Gastrocnemius medialis (tissue), 4 donors: ENCODE data around the gene MGAT5.

ENCODE experiments used
- POLR2A ChIP-seq, 2 donors: fragments of 450-650 bp; IDR thresholded peaks; one replicate each; pipeline ENCODE4 v1.6.1; 2017; ENCODE audit warnings: antibody characterized with exemption in 2 of 2, mild to moderate bottlenecking in 2 of 2, moderate library complexity in 2 of 2
- TF ChIP-seq, protein P1 (sequence below), 5 experiments: fragments of 450-650 bp in 3 of 5; fragments of 200-600 bp in 2 of 5; sonication (generic) in 2 of 5; IDR thresholded peaks in 4 of 5; conservative IDR thresholded peaks in 1 of 5; 1 replicate in 4 of 5; 2 replicates in 1 of 5; pipeline ENCODE4 v1.5.1; 2016 to 2019; ENCODE audit warnings: antibody characterized with exemption in 5 of 5, mild to moderate bottlenecking in 3 of 5, moderate library complexity in 3 of 5

- TF ChIP-seq POLR2A (IDR thresholded peaks at IDR 0.05): no peak
- TF ChIP-seq, protein P1, sequence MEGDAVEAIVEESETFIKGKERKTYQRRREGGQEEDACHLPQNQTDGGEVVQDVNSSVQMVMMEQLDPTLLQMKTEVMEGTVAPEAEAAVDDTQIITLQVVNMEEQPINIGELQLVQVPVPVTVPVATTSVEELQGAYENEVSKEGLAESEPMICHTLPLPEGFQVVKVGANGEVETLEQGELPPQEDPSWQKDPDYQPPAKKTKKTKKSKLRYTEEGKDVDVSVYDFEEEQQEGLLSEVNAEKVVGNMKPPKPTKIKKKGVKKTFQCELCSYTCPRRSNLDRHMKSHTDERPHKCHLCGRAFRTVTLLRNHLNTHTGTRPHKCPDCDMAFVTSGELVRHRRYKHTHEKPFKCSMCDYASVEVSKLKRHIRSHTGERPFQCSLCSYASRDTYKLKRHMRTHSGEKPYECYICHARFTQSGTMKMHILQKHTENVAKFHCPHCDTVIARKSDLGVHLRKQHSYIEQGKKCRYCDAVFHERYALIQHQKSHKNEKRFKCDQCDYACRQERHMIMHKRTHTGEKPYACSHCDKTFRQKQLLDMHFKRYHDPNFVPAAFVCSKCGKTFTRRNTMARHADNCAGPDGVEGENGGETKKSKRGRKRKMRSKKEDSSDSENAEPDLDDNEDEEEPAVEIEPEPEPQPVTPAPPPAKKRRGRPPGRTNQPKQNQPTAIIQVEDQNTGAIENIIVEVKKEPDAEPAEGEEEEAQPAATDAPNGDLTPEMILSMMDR (IDR thresholded peaks at IDR 0.05 in 4 of 5, conservative IDR thresholded peaks at IDR 0.05 in 1 of 5): no peak
Measured at GRCh38 chr2:134458473-134458853, 204.6 kb downstream of the MGAT5 start.
